HG02678 (cell line): ENCODE measurements around the gene RFNG.

Source experiments
- ATAC-seq: cut with Tn5 transposase; IDR thresholded peaks from one replicate; pipeline ENCODE4 v1.9.1; 2021; ENCODE audit warnings: mild to moderate bottlenecking, moderate library complexity; ENCODE audit not compliant: unreplicated experiment

RFNG gene

DNA sequence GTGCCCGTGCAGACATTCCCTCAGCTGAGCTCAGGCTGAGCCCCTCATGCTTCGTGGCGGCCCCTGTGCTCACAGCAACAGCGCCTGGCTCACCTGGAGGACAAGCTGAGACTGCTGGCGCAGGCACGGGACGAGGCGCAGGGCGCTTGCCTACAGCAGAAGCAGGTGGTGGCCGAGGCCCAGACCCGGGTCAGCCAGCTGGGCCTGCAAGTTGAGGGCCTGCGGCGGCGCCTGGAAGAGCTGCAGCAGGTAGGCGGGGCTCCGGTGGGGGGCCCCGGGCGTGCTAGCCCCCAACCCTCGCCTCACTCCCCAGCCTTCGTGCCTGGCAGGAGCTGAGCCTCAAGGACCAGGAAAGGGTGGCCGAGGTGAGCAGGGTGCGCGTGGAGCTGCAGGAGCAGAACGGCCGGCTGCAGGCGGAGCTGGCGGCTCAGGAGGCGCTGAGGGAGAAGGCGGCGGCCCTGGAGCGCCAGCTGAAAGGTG, 21.6 kb downstream of the RFNG start:
- no peak for ATAC-seq

DNA sequence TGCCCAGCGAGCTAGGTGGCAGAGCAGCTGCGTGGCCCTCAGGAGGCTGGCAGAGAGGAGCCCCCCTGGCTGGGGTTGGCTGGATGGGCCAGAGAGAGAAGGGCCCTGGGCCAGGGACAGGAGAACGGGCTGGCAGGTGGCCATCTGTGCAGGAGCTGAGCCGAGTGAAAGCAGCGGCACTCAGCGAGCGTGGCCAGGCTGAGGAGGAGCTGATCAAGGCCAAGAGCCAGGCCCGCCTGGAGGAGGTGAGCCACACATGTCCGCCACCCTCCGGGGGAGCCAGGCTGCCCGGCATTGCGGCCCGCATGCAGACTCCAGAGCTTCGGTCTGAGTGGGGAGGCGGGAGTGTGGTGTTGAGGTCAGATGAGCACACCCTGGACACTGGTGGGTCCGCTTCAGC, 22.2 kb downstream of the RFNG start:
- ATAC-seq, result no peak

DNA sequence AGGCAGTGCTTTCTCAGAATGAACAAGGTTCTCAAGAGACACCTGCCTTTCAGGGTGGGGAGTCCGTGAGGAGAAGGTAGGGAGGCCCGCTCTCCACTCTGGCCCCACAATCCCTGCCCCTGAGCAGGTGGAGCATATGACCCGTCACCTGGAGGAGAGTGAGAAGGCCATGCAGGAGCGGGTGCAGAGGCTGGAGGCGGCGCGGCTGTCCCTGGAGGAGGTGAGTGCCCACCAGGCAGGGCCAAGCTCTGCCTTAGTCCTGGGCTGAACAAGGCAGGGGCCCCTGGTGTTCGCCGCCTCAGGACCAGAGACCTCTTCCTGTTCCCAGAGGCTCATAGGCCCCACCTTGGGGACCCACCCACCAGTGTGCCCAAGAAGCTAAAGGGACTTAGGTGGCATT, 22.6 kb downstream of the RFNG start:
- ATAC-seq, result no peak

DNA sequence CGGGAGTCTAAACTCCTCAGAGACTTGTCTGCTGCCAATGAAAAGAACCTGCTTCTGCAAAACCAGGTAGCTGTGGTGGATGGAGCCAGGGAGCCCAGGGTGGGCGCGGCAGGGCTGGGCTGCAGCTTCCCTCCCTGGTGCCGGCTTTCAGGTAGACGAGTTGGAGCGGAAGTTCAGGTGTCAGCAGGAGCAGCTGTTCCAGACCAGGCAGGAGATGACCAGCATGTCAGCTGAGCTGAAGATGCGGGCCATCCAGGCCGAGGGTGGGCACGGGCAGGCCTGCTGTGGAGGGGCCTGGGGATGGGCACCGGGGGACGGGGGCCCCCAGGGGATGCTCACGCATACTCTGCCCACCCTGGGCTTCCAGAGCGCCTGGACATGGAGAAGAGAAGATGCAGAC, 23.4 kb downstream of the RFNG start:
- no peak for ATAC-seq

DNA sequence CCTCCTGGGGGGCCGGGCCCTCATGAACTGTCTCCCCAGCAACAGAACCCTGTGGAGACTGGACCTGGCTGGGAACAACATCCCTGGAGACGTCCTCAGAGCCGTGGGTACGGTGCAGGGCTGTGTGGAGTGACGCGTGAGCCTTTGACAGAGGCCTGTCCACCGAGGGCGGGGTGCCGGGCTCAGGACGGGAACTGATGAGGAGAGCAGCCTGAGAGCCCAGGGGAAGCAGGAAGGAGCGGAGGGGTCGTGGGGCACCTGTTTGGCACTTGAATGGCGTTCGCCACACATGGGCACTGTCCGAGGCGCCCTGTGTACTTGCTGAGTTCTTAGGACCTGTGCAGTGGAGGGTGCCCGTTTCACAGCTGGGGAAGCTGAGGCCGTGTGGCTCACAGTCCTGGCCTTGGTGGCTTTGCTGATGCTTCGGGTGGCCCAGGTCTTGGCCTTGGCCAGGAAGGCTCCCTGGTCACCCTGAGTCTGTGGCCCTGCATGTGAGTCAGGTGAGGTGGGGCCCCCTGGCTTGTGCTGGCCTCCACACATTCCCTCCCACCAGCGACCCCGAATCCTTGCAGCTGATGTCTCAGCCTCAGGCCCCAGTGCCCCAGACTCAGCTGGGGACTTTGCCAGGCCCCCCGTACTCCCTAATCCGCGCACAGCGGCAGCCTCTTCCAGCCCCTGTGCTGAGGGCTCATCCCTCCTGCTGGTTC, 26.1 kb downstream of the RFNG start:
- no peak for ATAC-seq

DNA sequence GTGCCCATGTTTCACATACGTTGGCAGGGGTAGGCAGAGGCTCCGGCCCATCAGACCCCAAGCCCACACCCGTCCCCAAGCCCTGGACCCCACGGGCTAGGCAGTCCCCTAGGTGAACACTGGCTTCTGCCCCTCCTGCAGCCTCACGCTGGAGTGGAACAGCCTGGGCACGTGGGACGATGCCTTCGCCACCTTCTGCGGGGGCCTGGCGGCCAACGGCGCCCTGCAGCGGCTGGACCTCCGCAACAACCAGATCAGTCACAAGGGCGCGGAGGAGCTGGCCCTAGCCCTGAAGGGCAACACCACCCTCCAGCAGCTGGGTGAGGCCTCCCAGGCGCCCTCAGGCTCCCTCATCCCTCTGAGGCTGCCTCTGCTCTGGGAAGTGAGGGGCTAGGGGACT, 26.8 kb downstream of the RFNG start:
- ATAC-seq, result no peak

DNA sequence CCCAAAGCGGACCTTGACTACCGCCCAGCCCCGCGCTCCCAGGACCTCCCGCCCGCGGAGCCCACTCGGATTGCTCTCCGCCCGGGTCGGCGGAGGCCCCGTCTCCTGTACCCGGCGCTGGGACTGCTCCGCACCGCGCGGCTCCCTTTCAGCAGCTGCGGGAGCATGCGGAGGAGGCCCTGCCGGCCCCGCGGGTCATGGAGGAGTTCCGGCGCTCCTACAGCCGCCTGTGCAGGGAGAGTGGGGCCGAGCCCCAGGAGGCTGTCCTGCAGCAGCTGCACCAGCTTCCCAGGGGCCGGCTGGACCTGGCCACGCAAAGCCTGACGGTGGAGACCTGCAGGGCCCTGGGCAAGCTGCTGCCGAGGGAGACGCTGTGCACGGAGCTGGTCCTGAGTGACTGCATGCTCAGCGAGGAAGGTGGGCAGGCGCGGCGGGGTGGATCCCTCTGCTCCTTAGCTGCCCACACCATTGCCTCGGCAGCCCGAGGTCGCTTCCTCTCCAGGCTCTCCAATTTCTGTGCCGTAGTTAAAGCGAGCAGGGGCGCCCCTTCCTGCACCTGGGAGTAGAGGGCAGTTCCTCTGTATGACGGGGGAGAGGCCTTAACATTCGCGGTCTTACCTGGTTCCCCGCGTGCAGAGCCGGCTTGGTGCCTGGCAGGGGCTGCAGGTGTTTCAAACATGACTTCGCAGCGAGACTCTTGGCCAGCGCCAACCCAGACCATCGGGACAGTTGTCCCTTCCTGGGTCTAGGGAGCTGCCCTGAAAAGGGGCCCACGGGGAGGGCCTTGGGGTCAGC, 28.0 kb downstream of the RFNG start:
- peak; percentile 2 for ATAC-seq

DNA sequence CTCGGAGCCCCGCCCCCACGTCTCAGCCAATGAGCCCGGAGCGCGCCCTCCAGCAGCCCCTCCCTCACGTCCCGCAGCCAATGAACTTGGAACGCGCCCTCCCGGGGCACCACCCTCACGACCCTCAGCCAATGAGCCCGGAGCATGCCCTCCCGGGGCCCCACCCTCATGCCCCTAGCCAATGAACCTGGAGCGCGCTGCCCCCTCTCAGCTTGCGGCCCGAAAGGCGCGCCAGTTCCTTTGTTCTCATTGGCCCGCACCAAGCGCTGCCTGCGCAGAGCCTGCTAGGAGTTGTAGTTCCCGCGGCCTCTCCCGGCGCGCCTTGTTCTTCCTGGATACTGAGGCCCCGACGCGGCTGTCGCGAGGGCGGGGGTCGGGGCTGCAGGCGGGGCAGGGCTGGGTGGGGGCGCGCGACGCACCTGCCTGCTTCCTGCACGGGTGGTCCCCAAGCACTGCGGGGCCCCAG, 28.6 kb downstream of the RFNG start, which contains the start of gene LRRC45:
LRRC45 (plus strand) TSS at position 325 of the 466 bp plus-strand sequence. CDS start 339 bp downstream, outside the sequence.
- peak; percentile 90 for ATAC-seq

DNA sequence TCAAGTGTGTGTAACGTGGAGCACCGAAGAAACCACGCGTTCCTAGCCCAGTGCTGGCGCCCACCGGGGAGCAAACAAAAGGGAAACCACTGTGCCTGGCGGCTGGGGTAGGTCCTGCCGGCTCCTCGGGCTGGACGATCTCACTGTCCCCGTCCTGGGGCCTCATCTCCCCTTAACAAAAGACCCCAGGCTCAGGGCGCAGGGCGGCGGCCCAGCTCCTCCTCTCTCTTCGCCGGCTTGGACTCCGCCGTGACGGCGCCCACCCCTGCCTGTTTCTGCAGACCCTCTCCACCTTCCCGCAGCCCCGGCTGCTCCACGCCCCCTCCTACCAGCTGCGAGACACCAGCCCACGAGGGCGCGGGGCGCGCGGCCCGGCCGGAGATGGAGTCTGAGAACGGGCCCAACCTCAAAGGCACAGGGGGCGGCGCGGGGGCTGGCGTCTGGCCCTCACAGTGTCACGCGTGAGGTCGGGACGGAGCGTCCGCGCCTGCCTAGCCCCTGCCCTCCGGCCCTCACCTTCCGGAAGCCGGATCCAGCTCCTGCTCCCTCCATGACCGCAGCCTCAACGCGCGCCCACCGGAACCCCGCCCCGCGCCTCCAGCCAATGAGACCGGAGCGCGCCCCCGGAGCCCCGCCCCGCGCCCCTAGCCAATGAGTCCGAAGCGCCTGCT, 29.2 kb downstream of the RFNG start, which contains the start of gene CENPX:
CENPX (minus strand) TSS at position 569 of the 671 bp plus-strand sequence; CDS start at position 552, 17 bp downstream.
- ATAC-seq, result no peak

DNA sequence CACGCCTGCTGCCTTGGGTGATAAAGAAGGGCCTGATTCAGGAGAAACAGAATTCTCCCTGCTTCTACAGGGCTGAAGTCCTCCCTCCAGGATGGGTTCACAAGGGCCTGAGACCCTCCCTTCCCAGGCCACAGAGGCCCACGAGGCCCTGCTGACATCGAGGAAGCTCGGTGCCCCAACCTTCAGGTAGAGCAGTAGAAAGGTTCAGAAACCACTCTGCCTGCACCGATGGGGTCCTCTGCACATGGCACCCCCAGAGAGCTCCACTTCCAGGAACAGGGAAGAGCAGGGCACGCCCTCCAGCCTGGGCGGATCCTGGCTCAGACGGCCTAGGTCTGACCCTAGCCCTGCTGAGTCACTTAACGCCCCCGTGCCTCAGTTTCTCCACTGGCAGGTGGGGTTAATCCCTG, 29.7 kb downstream of the RFNG start:
- ATAC-seq, result no peak

DNA sequence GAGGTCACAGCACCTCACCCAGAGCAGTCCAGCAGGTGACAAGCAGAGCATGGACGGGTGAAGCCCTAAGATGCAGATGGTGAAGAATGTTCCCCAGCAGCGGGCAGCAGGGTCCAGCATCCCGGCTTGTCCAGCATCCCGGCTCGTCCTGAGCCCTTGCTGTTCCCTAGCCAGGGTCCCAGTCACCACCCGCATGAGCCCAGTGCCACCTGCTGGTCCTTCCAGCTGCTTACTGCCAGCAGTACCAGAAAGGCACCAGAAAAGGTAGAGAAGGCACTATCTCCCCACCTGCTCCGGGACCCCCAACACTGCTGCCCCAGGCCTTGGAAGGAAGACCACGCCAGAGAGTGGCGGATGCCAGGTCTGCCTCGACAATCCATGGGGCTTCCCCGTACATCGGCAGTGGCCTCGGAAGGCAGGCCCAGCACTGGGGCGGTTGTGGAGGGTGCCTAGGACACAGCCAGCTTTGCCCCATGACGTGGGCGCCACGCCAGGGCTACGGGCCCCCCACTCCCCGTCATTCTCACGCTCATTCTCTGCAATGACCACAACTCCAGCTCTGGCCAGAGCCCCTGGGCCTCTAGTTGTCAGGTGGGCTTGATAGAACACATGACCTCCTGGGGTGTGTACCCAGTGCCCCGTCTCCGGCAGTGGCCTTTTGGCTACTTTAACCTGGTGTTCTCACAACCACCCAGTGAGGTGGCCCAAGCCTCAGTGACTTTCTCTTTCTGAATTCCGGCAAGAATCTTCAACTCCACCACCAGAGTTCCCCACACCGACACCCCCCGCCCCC, 30.3 kb downstream of the RFNG start:
- no peak for ATAC-seq

DNA sequence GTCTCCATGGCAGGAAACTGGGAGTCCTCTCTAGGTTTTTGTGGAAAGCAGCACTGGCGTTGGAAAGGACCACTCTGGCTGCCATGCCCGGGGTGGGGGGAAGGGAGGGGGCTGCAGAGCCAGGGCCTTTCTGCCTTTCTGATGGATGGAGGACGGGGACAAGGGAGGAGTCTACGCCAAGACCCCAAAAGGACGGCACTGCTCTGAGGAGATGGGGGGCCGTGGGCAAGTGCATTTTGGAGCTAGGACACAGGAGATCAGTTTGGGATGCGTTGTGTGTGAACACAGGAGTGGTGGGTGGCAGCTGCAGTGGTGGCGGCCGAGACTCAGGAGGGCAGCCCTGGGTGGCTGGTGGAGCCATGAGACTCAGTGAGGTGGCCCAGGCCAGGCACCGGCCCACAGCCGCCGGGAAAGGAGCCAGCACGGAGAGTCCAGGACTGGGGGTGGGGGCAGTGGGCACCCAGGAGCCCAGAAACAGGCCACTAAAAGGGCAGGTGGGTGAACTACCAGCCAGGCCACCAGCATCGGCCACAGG, 31.0 kb downstream of the RFNG start:
- ATAC-seq, result no peak

DNA sequence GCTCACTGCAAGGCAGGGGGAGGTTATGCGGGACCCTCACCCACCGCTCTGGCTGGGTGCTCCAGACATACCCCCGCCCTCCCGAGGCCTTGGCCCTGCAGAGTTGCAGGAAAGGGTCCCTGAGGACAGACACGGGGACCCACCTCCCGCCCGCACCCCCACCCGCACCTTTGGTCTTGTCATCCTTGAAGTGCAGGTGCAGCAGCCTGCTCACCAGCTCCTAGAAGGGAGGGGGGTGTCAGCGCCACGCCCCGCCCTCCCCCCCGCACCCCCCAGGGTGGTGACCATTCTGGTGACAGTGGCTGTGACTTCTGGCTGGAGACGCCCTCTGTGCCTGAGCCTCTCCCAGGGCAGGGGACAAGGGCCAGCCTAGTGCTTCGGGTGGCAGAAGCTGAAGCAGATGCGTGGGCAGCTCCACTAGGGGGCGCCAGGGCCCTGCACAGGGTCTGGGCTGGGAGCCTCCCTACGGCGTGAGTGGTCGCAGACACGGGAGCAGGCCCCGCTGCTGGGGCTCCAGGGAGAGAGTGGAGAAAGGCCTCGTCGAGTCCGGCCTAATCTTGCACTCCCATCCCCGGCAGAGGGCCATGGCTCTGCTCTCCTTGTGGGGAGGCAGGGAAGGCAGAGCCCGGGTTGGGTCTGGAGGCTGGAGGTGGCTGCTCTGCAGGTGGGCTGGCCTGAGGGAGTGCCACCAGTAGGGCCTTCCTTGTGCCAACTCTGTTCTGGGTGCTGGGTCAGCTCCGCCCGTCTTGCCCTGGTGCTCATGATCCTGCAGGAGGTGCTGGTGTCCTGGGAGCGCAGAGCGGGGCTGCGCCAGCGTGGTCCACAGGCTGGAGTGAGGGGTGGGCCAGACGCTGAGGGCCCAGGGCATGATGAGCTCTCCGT, 31.7 kb downstream of the RFNG start:
- no peak for ATAC-seq

DNA sequence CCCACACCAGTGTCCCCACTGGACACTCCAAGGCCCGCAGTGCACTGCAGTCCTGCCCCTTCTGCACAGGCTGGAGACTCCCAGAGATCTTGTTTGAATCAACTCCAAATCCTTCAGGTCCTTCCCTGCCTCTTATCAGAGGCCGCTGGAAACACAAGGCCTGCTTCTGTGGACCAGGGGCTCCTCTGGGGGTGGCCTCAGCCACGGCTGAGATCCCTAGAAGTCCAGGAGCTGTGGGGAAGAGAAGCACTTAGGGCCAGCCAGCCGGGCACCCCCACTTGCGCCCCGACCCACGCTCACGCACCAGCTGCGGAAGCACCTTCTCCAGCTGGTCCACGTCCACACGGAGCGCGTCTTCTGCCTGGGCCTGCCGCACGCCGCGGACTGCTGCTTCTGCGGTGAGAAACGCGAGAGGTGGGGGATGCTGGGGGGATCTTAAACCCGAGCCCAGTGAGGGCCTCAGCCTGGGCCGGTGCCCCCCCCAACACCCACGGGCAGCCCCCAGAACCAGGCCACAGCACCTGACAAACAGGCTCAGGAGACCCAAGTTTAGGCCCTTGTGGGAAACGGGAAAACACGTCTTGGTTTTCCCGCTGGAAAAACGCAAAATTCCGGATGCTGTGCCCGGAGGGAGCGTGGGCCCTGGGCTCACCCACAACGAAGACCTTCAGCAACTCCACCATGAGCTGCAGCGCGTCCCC, 32.5 kb downstream of the RFNG start:
- ATAC-seq, result no peak

DNA sequence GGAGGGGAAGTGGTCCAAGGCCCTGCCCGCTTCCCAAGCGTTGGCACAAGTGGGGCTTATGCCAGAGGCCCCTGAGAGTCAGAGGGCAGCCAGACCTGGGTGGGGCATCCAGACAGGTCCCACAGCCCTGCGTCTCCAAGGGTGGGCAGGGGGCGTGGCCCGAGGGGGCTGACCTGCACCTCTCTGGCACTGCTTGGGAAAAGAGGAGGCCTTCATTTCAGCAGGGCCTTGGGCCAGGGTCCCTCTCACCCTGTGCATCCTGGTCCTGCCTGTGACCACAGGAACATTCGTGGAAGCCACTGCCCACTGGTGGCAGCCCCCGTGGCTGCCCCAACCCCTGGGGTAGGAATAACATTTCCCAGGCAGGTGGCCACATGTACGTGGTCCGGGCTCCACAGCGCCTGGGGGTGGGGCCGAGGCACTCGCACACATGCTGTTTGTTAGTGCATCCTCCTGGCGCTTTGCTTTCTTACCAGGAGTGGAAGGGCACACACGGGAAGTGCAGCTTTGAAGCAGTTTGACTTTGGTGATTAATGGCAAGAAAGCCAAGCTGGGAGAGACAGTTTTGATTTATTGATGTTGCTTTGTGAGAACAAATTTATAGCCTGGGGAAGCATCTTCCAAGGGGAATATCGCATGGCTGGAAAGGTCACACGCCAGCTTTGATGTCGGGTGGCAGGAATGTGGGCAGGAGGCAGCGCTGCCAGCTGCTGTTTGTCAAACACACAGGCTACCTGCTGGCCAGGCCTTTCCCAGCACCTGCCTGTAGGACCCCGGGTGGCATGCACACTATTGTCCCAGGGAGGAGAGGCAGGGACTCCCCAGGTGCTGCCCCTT, 33.2 kb downstream of the RFNG start:
- ATAC-seq, result no peak

DNA sequence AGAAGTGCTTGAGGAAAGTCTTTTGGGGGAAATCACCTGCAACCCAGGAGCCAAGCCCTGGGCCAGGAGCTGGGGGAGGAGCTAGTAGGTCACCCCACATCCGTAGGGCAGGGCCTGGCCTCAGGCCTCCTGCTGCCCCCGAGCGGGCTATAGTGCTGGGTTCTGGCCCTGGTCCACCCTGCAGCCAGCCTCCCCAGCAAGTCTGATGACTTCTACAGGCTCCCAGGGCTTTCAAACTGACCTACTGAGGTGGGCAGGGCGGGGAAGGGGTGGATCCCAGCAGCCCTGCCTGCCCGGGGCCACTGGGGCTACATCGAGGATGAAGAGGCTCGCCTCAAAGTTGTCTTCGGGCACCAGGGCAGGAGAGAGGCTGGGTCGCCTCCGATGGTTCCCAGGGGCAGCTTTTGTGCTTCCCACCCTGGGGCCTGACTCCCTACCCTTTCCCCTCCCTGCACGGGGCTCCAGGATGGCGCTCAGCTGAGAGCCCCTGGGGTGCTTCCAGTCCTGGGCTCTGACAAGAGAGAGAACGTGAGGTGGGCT, 33.9 kb downstream of the RFNG start:
- ATAC-seq, result no peak

DNA sequence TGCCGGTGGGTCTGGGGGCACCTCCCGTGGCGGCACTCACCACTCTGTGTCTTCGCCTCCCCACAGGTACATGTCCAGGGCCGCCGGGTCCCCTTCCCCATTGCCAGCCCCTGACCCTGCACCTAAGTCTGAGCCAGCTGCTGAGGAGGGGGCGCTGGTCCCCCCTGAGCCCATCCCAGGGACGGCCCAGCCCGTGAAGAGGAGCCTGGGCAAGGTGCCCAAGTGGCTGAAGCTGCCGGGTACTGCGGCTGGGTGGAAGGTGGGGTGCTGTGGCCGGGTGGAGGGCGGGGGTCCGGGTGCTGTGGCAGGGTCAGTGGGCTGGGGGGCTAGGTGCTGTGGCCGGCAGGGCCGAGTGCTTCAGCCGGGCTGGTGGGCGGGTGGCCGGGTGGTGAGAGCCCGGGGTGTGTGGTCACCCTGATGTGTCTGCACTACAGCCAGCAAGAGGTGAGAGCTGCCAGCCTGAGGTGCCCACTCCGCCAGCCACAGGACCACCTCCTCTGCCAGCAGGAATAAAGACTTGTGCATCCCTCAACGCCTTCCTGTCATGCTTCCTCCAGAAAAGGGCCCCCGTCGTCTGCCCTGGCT, 34.6 kb downstream of the RFNG start:
- no peak for ATAC-seq
